HEK293 (cell line): Measurements from ENCODE around the gene GP2.

ENCODE experiments used
- CTCF ChIA-PET: fragments of 350-600 bp; formaldehyde crosslinking; extraction: SDS; loops from one replicate; lab custom pipeline; 2021; ENCODE audit warnings: antibody characterized with exemption; lab: Yijun Ruan, JAX
- POLR2A ChIA-PET: fragments of 300-600 bp; formaldehyde crosslinking; extraction: SDS; loops from one replicate; lab custom pipeline; 2020; ENCODE audit warnings: antibody characterized with exemption, inconsistent platforms; lab: Yijun Ruan, JAX
- H3K27ac ChIP-seq: fragments of 200-500 bp; sonication (Bioruptor generic); 2 replicates; pipeline ENCODE4 v1.5.1; 2014; ENCODE audit warnings: low read depth, low read length, control low read depth, inconsistent platforms; ENCODE audit errors: extremely low read depth
- H3K36me3 ChIP-seq, 2 experiments: fragments of 200-500 bp in 1 of 2; sonication (Bioruptor generic) in 1 of 2; 1 replicate in 1 of 2; 2 replicates in 1 of 2; pipeline ENCODE4 v1.5.1; 2014 to 2017; ENCODE audit warnings: inconsistent platforms in 2 of 2, low read length in 2 of 2; ENCODE audit not compliant: control insufficient read depth in 2 of 2, insufficient read depth in 1 of 2
- H3K4me1 ChIP-seq: fragments of 200-500 bp; sonication (Bioruptor generic); 2 replicates; pipeline ENCODE4 v1.5.1; 2014; ENCODE audit warnings: mild to moderate bottlenecking, low read length, inconsistent platforms; ENCODE audit not compliant: control insufficient read depth, insufficient read depth
- H3K4me3 ChIP-seq: 2 replicates; pipeline ENCODE4 v1.5.1; 2011; ENCODE audit warnings: low read depth, mild to moderate bottlenecking, control low read depth, low read length, moderate library complexity
- H3K9me3 ChIP-seq: fragments of 200-500 bp; sonication (Bioruptor generic); 2 replicates; pipeline ENCODE4 v1.5.1; 2014; ENCODE audit warnings: low read depth, low read length, inconsistent platforms; ENCODE audit not compliant: control insufficient read depth, insufficient read depth
- BCL11B ChIP-seq: fragments of 450-650 bp; formaldehyde crosslinking; IDR thresholded peaks from 2 replicates; pipeline ENCODE4 v1.5.1; 2016; ENCODE audit warnings: low read depth, missing biosample characterization, missing genetic modification characterization
- GFI1B ChIP-seq: fragments of 450-650 bp; formaldehyde crosslinking; IDR thresholded peaks from 2 replicates; pipeline ENCODE4 v1.5.1; 2016; ENCODE audit warnings: missing biosample characterization, missing genetic modification characterization
- KLF1 ChIP-seq: fragments of 450-650 bp; formaldehyde crosslinking; IDR thresholded peaks from 2 replicates; pipeline ENCODE4 v1.5.1; 2016; ENCODE audit warnings: missing biosample characterization, missing genetic modification characterization
- PRDM10 ChIP-seq: fragments of 450-650 bp; formaldehyde crosslinking; IDR thresholded peaks from 2 replicates; pipeline ENCODE4 v1.5.1; 2016; ENCODE audit warnings: missing biosample characterization, missing genetic modification characterization
- SCRT1 ChIP-seq: fragments of 450-650 bp; formaldehyde crosslinking; IDR thresholded peaks from 2 replicates; pipeline ENCODE4 v1.5.1; 2016; ENCODE audit warnings: missing biosample characterization, missing genetic modification characterization, borderline replicate concordance
- SP3 ChIP-seq: fragments of 450-650 bp; formaldehyde crosslinking; IDR thresholded peaks from 2 replicates; pipeline ENCODE4 v1.5.1; 2016; ENCODE audit warnings: missing biosample characterization, missing genetic modification characterization
- ZNF121 ChIP-seq: fragments of 450-650 bp; formaldehyde crosslinking; IDR thresholded peaks from 2 replicates; pipeline ENCODE4 v1.5.1; 2016; ENCODE audit warnings: missing biosample characterization, missing genetic modification characterization
- ZNF132 ChIP-seq: fragments of 450-650 bp; formaldehyde crosslinking; IDR thresholded peaks from 2 replicates; pipeline ENCODE4 v1.5.1; 2017; ENCODE audit warnings: missing biosample characterization, missing genetic modification characterization, borderline replicate concordance
- ZNF148 ChIP-seq: fragments of 450-650 bp; formaldehyde crosslinking; IDR thresholded peaks from 2 replicates; pipeline ENCODE4 v1.5.0; 2017; ENCODE audit warnings: missing biosample characterization, missing genetic modification characterization, borderline replicate concordance
- ZNF280D ChIP-seq: fragments of 450-650 bp; formaldehyde crosslinking; IDR thresholded peaks from 2 replicates; pipeline ENCODE4 v1.5.1; 2016; ENCODE audit warnings: missing biosample characterization, missing genetic modification characterization
- ZNF311 ChIP-seq: fragments of 450-650 bp; formaldehyde crosslinking; IDR thresholded peaks from 2 replicates; pipeline ENCODE4 v1.5.1; 2017; ENCODE audit warnings: missing biosample characterization, missing genetic modification characterization, borderline replicate concordance
- ZNF623 ChIP-seq: fragments of 450-650 bp; formaldehyde crosslinking; IDR thresholded peaks from 2 replicates; pipeline ENCODE4 v1.5.1; 2016; ENCODE audit warnings: missing biosample characterization, missing genetic modification characterization
- ZNF677 ChIP-seq: fragments of 450-650 bp; IDR thresholded peaks from 2 replicates; pipeline ENCODE4 v1.5.0; 2018; ENCODE audit warnings: missing biosample characterization, mild to moderate bottlenecking, missing genetic modification characterization, moderate library complexity
- ZSCAN23 ChIP-seq: fragments of 450-650 bp; formaldehyde crosslinking; IDR thresholded peaks from 2 replicates; pipeline ENCODE4 v1.5.1; 2016; ENCODE audit warnings: missing biosample characterization, missing genetic modification characterization
- TF ChIP-seq, protein P1 (sequence below): fragments of 450-650 bp; formaldehyde crosslinking; IDR thresholded peaks from 2 replicates; pipeline ENCODE4 v1.5.1; 2016; ENCODE audit warnings: missing biosample characterization, missing genetic modification characterization, borderline replicate concordance
- TF ChIP-seq, protein P2 (sequence below): fragments of 450-650 bp; formaldehyde crosslinking; IDR thresholded peaks from 2 replicates; pipeline ENCODE4 v1.5.1; 2016; ENCODE audit warnings: missing biosample characterization, missing genetic modification characterization

Gene GP2

GRCh38 chr16:20306401-20306800 is 20.9 kb downstream of the GP2 start:
- CTCF ChIA-PET = interaction anchor here (1.0 kb wide), 1 partner anchor 399 kb away, joined by 3 read pairs; no protein-coding TSS in a partner anchor
- H3K27ac ChIP-seq = no peak overlapping the region
- H3K36me3 ChIP-seq = no peaks in the 10 kb centered on the region
- TF ChIP-seq, protein P1, sequence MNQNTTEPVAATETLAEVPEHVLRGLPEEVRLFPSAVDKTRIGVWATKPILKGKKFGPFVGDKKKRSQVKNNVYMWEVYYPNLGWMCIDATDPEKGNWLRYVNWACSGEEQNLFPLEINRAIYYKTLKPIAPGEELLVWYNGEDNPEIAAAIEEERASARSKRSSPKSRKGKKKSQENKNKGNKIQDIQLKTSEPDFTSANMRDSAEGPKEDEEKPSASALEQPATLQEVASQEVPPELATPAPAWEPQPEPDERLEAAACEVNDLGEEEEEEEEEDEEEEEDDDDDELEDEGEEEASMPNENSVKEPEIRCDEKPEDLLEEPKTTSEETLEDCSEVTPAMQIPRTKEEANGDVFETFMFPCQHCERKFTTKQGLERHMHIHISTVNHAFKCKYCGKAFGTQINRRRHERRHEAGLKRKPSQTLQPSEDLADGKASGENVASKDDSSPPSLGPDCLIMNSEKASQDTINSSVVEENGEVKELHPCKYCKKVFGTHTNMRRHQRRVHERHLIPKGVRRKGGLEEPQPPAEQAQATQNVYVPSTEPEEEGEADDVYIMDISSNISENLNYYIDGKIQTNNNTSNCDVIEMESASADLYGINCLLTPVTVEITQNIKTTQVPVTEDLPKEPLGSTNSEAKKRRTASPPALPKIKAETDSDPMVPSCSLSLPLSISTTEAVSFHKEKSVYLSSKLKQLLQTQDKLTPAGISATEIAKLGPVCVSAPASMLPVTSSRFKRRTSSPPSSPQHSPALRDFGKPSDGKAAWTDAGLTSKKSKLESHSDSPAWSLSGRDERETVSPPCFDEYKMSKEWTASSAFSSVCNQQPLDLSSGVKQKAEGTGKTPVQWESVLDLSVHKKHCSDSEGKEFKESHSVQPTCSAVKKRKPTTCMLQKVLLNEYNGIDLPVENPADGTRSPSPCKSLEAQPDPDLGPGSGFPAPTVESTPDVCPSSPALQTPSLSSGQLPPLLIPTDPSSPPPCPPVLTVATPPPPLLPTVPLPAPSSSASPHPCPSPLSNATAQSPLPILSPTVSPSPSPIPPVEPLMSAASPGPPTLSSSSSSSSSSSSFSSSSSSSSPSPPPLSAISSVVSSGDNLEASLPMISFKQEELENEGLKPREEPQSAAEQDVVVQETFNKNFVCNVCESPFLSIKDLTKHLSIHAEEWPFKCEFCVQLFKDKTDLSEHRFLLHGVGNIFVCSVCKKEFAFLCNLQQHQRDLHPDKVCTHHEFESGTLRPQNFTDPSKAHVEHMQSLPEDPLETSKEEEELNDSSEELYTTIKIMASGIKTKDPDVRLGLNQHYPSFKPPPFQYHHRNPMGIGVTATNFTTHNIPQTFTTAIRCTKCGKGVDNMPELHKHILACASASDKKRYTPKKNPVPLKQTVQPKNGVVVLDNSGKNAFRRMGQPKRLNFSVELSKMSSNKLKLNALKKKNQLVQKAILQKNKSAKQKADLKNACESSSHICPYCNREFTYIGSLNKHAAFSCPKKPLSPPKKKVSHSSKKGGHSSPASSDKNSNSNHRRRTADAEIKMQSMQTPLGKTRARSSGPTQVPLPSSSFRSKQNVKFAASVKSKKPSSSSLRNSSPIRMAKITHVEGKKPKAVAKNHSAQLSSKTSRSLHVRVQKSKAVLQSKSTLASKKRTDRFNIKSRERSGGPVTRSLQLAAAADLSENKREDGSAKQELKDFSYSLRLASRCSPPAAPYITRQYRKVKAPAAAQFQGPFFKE (tag by site-specific recombination) = no peak
- TF ChIP-seq ZNF280D (tag by site-specific recombination) (no peak), PRDM10 (tag by site-specific recombination) (no peak), SP3 (tag by site-specific recombination) (no peak), SCRT1 (tag by site-specific recombination) (no peak), BCL11B (tag by site-specific recombination) (no peak), ZNF148 (tag by site-specific recombination) (no peak), ZNF623 (no peak), ZNF121 (no peak), ZSCAN23 (tag by site-specific recombination) (no peak), ZNF132 (no peak), KLF1 (tag by site-specific recombination) (no peak), GFI1B (tag by site-specific recombination) (no peak), ZNF677 (tag by site-specific recombination) (no peak), ZNF311 (tag by site-specific recombination) (no peak)
- TF ChIP-seq, protein P2, sequence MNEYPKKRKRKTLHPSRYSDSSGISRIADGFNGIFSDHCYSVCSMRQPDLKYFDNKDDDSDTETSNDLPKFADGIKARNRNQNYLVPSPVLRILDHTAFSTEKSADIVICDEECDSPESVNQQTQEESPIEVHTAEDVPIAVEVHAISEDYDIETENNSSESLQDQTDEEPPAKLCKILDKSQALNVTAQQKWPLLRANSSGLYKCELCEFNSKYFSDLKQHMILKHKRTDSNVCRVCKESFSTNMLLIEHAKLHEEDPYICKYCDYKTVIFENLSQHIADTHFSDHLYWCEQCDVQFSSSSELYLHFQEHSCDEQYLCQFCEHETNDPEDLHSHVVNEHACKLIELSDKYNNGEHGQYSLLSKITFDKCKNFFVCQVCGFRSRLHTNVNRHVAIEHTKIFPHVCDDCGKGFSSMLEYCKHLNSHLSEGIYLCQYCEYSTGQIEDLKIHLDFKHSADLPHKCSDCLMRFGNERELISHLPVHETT (tag by site-specific recombination) = no peak
- H3K9me3 ChIP-seq = no peaks in the 10 kb centered on the region
- no peaks in the 10 kb centered on the region for H3K4me1 ChIP-seq
- POLR2A ChIA-PET = no interaction called here
- H3K4me3 ChIP-seq = no peak overlapping the region
